ENCODE results near the gene DPP9. TPM values are rescaled to one million over a fixed set of nuclear protein-coding genes. Genes with fewer than 3 reads are reported as not detected.

DPP9 gene
- polyA plus RNA-seq, 2 of the 4 experiments (the other 2 are of a cell fraction) = 10.1 to 53.5 TPM

DNA sequence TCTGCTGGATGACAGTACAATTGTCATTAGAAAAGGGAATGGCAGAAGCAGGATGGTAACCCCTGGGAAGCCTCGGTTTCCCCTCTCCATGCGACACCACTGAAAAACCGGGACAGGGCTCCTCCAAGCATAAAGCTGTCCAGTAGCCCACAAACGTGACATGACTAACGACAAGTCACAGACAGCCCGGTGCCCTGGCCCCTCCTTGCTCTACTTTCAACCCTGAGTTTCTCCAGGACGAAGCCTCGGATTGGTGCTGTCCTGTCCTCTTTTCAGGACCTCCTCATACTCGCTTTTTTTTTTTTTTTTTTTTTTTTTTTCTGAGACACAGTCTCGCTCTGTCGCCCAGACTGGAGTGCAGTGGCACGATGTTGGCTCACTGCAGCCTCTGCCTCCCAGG, 16.3 kb downstream of the DPP9 start:
- no peak for FAIRE-seq
- no peak for DNase-seq (ENCODE audit: low read depth in 1 of 2, low spot score in 1 of 2)
- TF ChIP-seq HOXB5 (CRISPR knock-in tag; IDR thresholded peaks at IDR 0.05) (no peak), FOXS1 (CRISPR knock-in tag; IDR thresholded peaks at IDR 0.05) (no peak), TFCP2L1 (CRISPR knock-in tag; IDR thresholded peaks at IDR 0.05) (no peak), RNF2 (IDR thresholded peaks at IDR 0.05; ENCODE audit: borderline replicate concordance, low read depth) (no peak), FOSL2 (IDR thresholded peaks at IDR 0.05) (no peak), FOSL2 (CRISPR knock-in tag; IDR thresholded peaks at IDR 0.05) (no peak), CHD2 (IDR thresholded peaks at IDR 0.05; ENCODE audit: low read length, partially characterized antibody) (no peak), RARB (CRISPR knock-in tag; IDR thresholded peaks at IDR 0.05) (no peak), HDAC2 (IDR thresholded peaks at IDR 0.05) (no peak), JUNB (IDR thresholded peaks at IDR 0.05) (no peak), KDM5A (IDR thresholded peaks at IDR 0.05) (no peak), SMC3 (IDR thresholded peaks at IDR 0.05) (no peak)
- Histone ChIP-seq H3K9me3 (no peaks in the 10 kb centered on the region), H3K4me2 (no peak overlapping the region), H3K4me1 (peaks cover 15% of the 10 kb centered on the region; the same call in 2 of the 3 replicates), H3K4me3 (no peak overlapping the region), H3K27ac (no peak overlapping the region)
- ATAC-seq = no peak
- CTCF ChIA-PET = interaction anchor here (1.0 kb wide), 1 partner anchor 48 kb away, joined by 3 read pairs; no protein-coding TSS in a partner anchor
- 95% methylated on average over 9 of the region's 12 CpGs for WGBS (ENCODE audit: missing lambda C conversion rate)
- POLR2A ChIA-PET = no interaction called here

DNA sequence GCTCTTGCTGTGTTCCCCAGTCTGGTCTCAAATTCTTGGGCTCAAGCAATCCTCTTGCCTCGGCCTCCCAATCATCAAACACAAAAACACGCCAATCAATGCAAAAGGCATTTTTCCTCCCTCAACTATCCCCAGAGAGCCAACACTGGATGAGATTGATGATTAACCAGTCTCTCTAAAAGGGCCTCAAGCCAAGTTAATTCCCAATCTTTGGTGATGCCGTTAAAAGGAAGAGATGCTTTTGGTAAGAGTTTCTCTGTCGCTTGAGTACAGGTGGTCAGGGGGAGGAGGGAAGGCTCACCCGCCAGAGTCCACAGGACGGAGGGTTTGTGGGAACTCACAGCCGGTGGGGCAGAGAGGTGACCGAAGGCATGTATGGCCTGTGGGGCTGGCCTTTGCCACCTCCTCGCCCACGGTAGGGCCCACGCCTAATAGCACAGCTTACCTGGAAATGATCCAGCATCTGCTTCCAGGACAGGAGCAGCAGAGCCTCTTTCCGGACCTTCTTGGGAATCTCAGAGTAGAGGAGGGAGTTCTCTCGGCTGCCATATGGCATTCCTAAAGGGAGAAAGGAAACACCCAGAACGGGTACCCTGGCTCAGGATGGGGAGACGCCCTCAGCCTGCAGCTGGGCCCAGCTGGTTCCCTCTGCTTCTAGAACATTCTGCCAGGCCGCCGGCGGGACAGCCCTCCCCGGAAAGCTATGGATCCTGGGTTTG, 18.1 kb downstream of the DPP9 start:
- WGBS (ENCODE audit: missing lambda C conversion rate) = 72% methylated on average over 18 of the region's 19 CpGs
- H3K4me1 ChIP-seq = peaks cover 15% of the 10 kb centered on the region; the same call in 2 of the 3 replicates
- no peak overlapping the region for H3K4me2 ChIP-seq
- DNase-seq (ENCODE audit: low read depth in 1 of 2, low spot score in 1 of 2) (no peak), ATAC-seq (no peak), FAIRE-seq (no peak)
- CTCF ChIA-PET = interaction anchor here (0.6 to 1.6 kb wide), 2 partner anchors 28 to 137 kb away, joined by 3 to 4 read pairs; no protein-coding TSS in a partner anchor
- POLR2A ChIA-PET = no interaction called here
- H3K9me3 ChIP-seq = no peaks in the 10 kb centered on the region
- no peak for TF ChIP-seq ZNF302 (CRISPR knock-in tag; IDR thresholded peaks at IDR 0.05)
- peak overlapping the region in 1 of 2 experiments; percentile 67; a peak in 3 of 6 replicates for H3K27ac ChIP-seq
- H3K4me3 ChIP-seq = no peak overlapping the region

DNA sequence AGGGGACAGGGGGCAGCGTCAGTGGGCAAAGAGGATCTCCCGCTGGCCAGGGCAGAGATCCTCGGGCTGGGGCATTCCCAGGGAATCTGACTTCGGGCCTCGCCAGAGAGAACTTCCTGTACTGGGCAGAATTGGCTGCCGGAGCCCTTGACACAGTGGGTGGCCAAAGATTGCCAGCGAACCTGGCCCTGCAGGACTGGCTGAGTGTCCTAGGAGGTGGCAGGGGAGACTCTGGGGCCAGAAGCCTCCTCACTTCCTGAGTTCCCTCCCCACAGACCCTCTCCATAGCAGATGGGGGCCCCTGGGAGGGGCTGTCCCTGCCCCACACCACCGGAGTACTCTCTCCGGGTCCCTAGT, 19.3 kb downstream of the DPP9 start:
- FAIRE-seq (no peak), ATAC-seq (no peak), DNase-seq (ENCODE audit: low read depth in 1 of 2, low spot score in 1 of 2) (no peak)
- TF ChIP-seq, protein P1, sequence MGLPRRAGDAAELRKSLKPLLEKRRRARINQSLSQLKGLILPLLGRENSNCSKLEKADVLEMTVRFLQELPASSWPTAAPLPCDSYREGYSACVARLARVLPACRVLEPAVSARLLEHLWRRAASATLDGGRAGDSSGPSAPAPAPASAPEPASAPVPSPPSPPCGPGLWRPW (IDR thresholded peaks at IDR 0.05) = no peak
- TF ChIP-seq TP53 (CRISPR knock-in tag; IDR thresholded peaks at IDR 0.05) (no peak), CHD4 (IDR thresholded peaks at IDR 0.05; ENCODE audit: borderline replicate concordance) (no peak), TFCP2L1 (CRISPR knock-in tag; IDR thresholded peaks at IDR 0.05) (no peak), NPAS2 (CRISPR knock-in tag; IDR thresholded peaks at IDR 0.05; ENCODE audit: borderline replicate concordance) (no peak), POLR2AphosphoS2 (conservative IDR thresholded peaks at IDR 0.05; ENCODE audit: low read length) (no peak), KDM1A (IDR thresholded peaks at IDR 0.05; ENCODE audit: low read depth) (no peak), CBX2 (IDR thresholded peaks at IDR 0.05; ENCODE audit: borderline replicate concordance, low read depth) (no peak), RCOR1 (IDR thresholded peaks at IDR 0.05; ENCODE audit: low read depth, low read length) (no peak), HEYL (CRISPR knock-in tag; IDR thresholded peaks at IDR 0.05) (no peak), NR3C1 (IDR thresholded peaks at IDR 0.05) (no peak), POLR2A (IDR thresholded peaks at IDR 0.05; ENCODE audit: low read length) (no peak), EP300 (IDR thresholded peaks at IDR 0.05) (no peak), MAZ (IDR thresholded peaks at IDR 0.05; ENCODE audit: borderline replicate concordance, low read depth, low read length) (no peak), SREBF2 (IDR thresholded peaks at IDR 0.05) (no peak), NFE2L2 (conservative IDR thresholded peaks at IDR 0.05; ENCODE audit: low read length) (no peak), MAFK (IDR thresholded peaks at IDR 0.05; ENCODE audit: partially characterized antibody) (no peak)
- TF ChIP-seq, protein P2, sequence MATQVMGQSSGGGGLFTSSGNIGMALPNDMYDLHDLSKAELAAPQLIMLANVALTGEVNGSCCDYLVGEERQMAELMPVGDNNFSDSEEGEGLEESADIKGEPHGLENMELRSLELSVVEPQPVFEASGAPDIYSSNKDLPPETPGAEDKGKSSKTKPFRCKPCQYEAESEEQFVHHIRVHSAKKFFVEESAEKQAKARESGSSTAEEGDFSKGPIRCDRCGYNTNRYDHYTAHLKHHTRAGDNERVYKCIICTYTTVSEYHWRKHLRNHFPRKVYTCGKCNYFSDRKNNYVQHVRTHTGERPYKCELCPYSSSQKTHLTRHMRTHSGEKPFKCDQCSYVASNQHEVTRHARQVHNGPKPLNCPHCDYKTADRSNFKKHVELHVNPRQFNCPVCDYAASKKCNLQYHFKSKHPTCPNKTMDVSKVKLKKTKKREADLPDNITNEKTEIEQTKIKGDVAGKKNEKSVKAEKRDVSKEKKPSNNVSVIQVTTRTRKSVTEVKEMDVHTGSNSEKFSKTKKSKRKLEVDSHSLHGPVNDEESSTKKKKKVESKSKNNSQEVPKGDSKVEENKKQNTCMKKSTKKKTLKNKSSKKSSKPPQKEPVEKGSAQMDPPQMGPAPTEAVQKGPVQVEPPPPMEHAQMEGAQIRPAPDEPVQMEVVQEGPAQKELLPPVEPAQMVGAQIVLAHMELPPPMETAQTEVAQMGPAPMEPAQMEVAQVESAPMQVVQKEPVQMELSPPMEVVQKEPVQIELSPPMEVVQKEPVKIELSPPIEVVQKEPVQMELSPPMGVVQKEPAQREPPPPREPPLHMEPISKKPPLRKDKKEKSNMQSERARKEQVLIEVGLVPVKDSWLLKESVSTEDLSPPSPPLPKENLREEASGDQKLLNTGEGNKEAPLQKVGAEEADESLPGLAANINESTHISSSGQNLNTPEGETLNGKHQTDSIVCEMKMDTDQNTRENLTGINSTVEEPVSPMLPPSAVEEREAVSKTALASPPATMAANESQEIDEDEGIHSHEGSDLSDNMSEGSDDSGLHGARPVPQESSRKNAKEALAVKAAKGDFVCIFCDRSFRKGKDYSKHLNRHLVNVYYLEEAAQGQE (IDR thresholded peaks at IDR 0.05) = no peak
- TF ChIP-seq, protein P3, sequence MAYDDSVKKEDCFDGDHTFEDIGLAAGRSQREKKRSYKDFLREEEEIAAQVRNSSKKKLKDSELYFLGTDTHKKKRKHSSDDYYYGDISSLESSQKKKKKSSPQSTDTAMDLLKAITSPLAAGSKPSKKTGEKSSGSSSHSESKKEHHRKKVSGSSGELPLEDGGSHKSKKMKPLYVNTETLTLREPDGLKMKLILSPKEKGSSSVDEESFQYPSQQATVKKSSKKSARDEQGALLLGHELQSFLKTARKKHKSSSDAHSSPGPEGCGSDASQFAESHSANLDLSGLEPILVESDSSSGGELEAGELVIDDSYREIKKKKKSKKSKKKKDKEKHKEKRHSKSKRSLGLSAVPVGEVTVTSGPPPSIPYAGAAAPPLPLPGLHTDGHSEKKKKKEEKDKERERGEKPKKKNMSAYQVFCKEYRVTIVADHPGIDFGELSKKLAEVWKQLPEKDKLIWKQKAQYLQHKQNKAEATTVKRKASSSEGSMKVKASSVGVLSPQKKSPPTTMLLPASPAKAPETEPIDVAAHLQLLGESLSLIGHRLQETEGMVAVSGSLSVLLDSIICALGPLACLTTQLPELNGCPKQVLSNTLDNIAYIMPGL (CRISPR knock-in tag; IDR thresholded peaks at IDR 0.05; ENCODE audit: borderline replicate concordance) = no peak
- Histone ChIP-seq H3K4me3 (no peak overlapping the region), H3K27ac (no peak overlapping the region), H3K4me1 (peaks cover 15% of the 10 kb centered on the region; the same call in 2 of the 3 replicates), H3K9me3 (no peaks in the 10 kb centered on the region), H3K4me2 (no peak overlapping the region)
- ChIA-PET CTCF (interaction anchor here (1.2 to 1.6 kb wide), 2 partner anchors 16 to 27 kb away, joined by 3 to 4 read pairs; no protein-coding TSS in a partner anchor), POLR2A (no interaction called here)
- WGBS (ENCODE audit: missing lambda C conversion rate) = 96% methylated on average over 7 of the region's 9 CpGs

Data from A549 (cell line).